Progenitor cell of endocrine pancreas (in vitro differentiated cells): ENCODE results near the gene LANCL3. TPM values are rescaled to one million over a fixed set of nuclear protein-coding genes. Genes with fewer than 3 reads are reported as not detected.

ENCODE experiments used
- DNase-seq: peaks from one replicate; pipeline ENCODE4 v3.0.0; 2021; ENCODE audit warnings: low spot score; ENCODE audit not compliant: unreplicated experiment
- H3K27ac Mint-ChIP-seq: 2 replicates; pipeline ENCODE4 v1.8.0; 2021; ENCODE audit warnings: mild to moderate bottlenecking, moderate library complexity, mixed read lengths
- H3K27me3 Mint-ChIP-seq: 2 replicates; pipeline ENCODE4 v1.8.0; 2021; ENCODE audit warnings: mixed read lengths
- H3K36me3 Mint-ChIP-seq: 2 replicates; pipeline ENCODE4 v1.8.0; 2022; ENCODE audit warnings: mixed read lengths; ENCODE audit not compliant: insufficient read depth
- H3K4me1 Mint-ChIP-seq: 2 replicates; pipeline ENCODE4 v1.8.0; 2021; ENCODE audit warnings: low read depth, mixed read lengths
- H3K4me3 Mint-ChIP-seq: 2 replicates; pipeline ENCODE4 v1.8.0; 2021; ENCODE audit warnings: low read depth, mild to moderate bottlenecking, moderate library complexity, mixed read lengths
- H3K9me3 Mint-ChIP-seq: 2 replicates; pipeline ENCODE4 v1.8.0; 2021; ENCODE audit warnings: low read depth, mixed read lengths
- CTCF ChIP-seq: fragments of 200-600 bp; sonication (generic); IDR thresholded peaks from one replicate; pipeline ENCODE4 v1.5.0; 2021; ENCODE audit warnings: antibody characterized with exemption, mild to moderate bottlenecking; ENCODE audit not compliant: unreplicated experiment
- total RNA-seq: library from RNA; stranded (reverse); gene quantifications from 2 replicates; pipeline ENCODE4 v1.2.1, GENCODE V29; 2021

LANCL3 gene
- total RNA-seq, 1 donor from 2014 or later, result 0.19 TPM

- no peak overlapping the region for H3K4me3 Mint-ChIP-seq
- H3K4me1 Mint-ChIP-seq, result no peaks in the 10 kb centered on the region
- H3K27me3 Mint-ChIP-seq, result no peaks in the 10 kb centered on the region
- H3K36me3 Mint-ChIP-seq, result no peaks in the 10 kb centered on the region
- TF ChIP-seq CTCF, result no peak
- H3K9me3 Mint-ChIP-seq, result peaks cover 10% of the 10 kb centered on the region
- H3K27ac Mint-ChIP-seq, result no peak overlapping the region
- no peak for DNase-seq
These were observed 18.6 kb downstream of the LANCL3 start for GRCh38 chrX:37590047-37590446.

- Mint-ChIP-seq H3K4me1 (no peaks in the 10 kb centered on the region), H3K4me3 (no peak overlapping the region), H3K36me3 (no peaks in the 10 kb centered on the region), H3K27me3 (no peaks in the 10 kb centered on the region), H3K9me3 (peaks cover 4% of the 10 kb centered on the region), H3K27ac (no peak overlapping the region)
- TF ChIP-seq CTCF, result no peak
- DNase-seq, result no peak
These were observed 23.4 kb downstream of the LANCL3 start for GRCh38 chrX:37594755-37595382.

GRCh38 chrX:37599729-37600128 is 28.3 kb downstream of the LANCL3 start:
- H3K4me3 Mint-ChIP-seq, result no peak overlapping the region
- H3K27me3 Mint-ChIP-seq, result no peaks in the 10 kb centered on the region
- H3K36me3 Mint-ChIP-seq, result no peaks in the 10 kb centered on the region
- no peak overlapping the region for H3K27ac Mint-ChIP-seq
- no peak for TF ChIP-seq CTCF
- peaks cover 10% of the 10 kb centered on the region for H3K9me3 Mint-ChIP-seq
- no peak for DNase-seq
- H3K4me1 Mint-ChIP-seq, result no peaks in the 10 kb centered on the region

- Mint-ChIP-seq H3K9me3 (peaks cover 14% of the 10 kb centered on the region), H3K27me3 (no peaks in the 10 kb centered on the region)
These were observed 32.5 kb downstream of the LANCL3 start for GRCh38 chrX:37603938-37604409.

DNA sequence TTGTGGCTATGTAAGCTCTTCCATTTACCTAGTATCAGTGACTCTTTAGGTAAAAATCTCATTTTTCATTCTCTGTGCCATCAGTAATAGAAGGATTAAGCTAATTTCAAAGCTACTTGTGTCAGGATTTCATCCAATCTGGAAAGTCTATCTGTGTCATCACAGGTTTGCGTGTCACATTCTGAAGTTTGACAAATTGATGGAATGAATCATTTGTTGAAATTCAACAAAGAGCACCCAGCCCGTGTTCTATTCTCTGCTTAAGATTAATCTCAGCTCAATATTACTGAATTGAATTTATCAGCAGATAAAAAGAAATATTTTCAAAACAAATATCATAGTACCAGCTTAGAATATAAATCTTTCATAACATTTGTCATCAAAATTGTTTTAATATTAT is 35.8 kb downstream of the LANCL3 start:
- DNase-seq, result no peak
- Mint-ChIP-seq H3K4me3 (no peak overlapping the region), H3K27ac (no peak overlapping the region), H3K9me3 (peaks cover 20% of the 10 kb centered on the region), H3K36me3 (no peaks in the 10 kb centered on the region), H3K27me3 (no peaks in the 10 kb centered on the region), H3K4me1 (no peaks in the 10 kb centered on the region)
- no peak for TF ChIP-seq CTCF

More at GRCh38 chrX:37603938-37604409, 32.5 kb downstream of the LANCL3 start:
- TF ChIP-seq CTCF, result no peak
- DNase-seq, result no peak
- Mint-ChIP-seq H3K4me1 (no peaks in the 10 kb centered on the region), H3K36me3 (no peaks in the 10 kb centered on the region), H3K27ac (no peak overlapping the region), H3K4me3 (no peak overlapping the region)
